COLO829 (cell line): ENCODE measurements around the gene NR5A1.

Experiments used
- DNase-seq: peaks from one replicate; pipeline ENCODE4 v3.0.0; 2012; ENCODE audit warnings: low spot score

Gene NR5A1

DNA sequence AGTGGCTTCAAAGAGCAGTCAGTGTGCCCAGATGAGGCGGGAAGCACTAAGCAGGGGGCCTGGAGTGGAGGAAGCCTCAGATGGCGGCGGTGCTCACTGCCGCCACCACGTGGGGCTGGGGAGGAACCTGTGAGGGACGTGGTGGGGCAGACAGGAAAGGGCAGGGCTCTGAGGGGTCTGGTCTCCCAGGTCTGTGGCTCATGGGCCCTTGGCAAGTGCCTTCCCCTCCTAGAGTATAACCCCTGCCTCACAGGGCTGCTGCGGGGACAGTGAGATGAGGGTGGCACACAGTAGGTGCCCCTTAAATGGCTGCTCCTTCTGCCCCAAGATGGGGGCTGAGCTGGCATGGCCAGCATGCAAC is 26.6 kb downstream of the NR5A1 start:
- peak; percentile 40 for DNase-seq

DNA sequence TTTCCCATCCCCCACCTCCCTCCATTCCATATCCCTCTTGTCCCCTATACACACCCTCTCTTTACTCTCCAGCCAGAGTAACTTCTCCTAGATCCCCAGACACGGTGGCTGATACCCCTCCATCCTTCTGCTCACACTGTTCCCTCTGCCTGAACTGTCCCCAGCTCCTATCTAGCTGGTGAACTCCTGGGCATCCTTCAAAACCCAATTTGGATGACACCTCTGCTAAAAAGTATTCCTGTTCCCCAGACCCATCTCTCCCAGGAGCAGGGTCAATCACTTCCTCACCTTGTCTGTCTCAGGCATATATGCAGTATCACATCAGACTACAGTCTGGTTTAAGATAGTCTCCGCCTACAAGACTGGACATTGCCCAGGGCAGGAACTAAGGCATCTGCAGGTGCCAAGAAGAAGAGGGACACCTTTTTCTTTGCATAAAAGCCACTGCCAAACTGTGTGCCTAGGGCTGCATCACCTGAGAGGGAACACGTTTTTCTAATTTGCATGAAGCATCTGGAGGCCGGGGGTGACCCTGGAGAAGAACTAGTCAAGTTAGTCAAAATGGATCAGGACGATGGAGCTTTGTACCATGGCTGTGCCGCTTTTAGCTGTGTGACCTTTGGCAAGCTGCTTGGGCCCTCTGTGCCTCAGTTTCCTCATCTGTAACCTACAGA is 27.1 kb downstream of the NR5A1 start:
- no peak for DNase-seq

DNA sequence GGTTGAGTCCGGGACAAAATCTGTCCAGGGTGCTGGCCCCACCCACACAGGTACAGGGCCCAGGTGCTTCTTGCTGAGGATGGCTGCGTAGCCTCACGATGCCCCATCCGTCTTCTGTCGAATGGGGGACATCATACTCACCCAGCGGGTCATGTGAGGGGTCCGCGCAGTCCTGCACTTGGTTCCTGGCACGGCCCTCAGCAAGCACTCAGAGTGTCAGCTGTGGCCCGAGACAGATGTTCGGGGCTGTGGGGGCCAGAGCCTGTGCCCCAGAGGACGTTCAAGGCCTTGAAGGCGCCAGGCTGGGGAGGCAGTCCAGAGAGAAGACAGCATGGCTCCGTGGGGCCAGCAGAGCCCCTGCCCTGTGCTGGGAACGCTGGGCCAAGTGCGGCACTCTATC is 27.8 kb downstream of the NR5A1 start:
- no peak for DNase-seq

DNA sequence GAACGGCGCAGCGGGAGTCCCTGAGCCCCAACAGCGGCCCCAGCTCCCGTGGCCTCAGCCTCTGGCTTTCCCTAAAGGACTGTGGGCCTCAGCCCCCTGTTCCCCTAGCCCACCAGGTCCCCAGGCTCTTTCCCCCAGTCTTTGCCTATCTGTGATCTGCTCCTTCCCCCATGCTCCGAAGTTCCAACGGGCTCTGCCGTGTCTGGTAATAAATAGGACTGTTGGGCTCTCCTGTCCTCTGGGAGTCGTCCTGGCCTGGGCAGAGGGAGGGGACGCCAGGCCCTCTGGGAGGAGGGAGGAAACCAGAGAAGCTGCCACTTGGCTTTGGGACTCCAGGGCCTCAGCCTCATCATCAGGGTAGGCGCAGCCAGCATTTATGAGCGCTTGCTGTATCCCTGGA is 28.8 kb downstream of the NR5A1 start:
- no peak for DNase-seq

DNA sequence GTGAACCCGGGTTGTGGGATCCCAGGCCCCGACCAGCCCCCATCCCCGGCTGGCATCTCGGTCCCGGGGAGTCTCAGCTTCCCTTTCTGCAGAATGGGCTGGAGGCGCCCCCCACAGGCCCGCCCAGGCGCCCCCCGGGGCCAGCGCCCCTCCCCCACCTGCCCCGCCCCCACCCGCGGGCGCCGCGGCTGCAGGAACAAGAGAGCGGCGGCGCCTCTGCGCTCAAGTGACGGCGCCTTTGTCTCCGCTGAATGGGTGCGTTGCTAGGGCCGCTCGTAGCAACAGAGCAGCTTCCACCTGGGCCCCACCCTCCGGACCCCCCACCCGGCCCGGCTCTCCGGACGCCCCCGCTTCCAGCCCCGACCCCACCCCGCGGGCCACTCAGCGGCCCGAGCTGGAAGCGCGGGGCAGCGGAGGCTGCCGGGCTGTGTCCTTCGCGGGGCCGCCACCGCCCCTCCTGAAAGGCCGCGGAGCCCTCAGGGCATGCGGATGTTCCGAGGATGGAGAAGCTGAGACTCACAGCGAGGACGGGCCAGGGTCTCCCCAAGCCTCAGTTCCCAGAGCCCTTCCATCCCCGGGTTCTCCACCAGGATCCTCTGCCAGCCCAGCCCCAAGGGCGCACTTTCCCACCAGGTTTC is 29.4 kb downstream of the NR5A1 start:
- no peak for DNase-seq

DNA sequence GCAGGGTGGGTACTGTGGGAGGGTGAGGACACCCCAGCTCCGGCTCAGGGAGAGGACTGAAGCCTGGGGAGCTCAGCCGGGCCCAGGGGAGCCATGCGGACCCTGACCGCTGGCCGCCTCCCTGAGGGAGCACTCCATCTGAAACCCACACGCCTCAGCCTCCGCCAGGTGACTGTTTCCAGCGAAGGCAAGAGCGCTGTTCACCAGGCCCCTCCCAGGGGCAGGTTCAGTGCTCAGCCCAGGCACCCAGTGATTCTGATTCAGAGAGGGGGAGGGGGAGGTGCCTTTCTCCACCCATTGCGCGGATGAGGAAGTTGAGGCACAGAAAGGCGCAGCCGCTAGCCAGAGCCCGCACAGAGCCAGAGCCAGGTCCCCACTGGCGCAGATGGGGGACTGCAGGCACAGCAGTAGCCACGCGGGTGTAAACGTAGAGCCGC is 30.0 kb downstream of the NR5A1 start:
- no peak for DNase-seq

DNA sequence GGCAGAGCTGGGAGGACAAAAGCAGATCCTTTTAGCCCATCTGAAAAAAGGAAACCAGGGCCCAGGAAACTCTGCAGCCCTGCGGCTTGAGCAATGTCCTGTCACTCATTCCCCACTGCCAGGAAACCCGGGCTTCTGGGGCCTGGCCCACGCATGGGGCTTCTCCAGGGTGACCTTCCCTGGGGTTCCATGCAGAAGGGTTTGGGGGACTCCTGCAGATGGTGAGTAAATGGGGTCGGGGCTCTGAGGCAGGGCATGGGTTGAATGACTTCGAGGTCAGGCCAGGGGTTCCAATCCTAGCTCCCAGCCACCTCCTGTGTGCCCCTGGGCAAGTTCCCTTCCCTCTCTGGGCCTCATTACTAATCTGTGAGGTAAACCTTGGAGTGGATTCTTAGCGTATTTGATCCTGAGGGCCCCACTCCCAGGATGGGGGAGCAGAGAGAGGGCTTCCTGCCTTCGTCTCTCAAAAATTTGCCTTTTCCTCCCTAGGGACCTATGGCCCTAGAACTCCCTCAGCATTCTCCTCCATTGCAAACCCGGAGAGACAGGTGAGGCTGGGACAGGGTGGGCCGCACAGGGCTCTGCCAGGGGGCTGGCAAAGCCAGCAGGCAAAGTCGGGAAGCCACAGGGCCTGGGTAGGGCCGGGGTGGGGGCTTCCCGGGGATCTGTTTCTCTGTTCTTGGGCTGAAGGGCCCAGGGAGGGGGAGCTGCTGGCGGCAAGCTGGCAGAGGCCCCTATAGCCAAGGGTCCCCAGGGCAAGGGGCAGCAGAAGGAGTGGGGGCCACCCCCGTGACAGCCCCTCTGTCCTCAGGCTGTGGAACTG is 31.1 kb downstream of the NR5A1 start:
- no peak for DNase-seq

DNA sequence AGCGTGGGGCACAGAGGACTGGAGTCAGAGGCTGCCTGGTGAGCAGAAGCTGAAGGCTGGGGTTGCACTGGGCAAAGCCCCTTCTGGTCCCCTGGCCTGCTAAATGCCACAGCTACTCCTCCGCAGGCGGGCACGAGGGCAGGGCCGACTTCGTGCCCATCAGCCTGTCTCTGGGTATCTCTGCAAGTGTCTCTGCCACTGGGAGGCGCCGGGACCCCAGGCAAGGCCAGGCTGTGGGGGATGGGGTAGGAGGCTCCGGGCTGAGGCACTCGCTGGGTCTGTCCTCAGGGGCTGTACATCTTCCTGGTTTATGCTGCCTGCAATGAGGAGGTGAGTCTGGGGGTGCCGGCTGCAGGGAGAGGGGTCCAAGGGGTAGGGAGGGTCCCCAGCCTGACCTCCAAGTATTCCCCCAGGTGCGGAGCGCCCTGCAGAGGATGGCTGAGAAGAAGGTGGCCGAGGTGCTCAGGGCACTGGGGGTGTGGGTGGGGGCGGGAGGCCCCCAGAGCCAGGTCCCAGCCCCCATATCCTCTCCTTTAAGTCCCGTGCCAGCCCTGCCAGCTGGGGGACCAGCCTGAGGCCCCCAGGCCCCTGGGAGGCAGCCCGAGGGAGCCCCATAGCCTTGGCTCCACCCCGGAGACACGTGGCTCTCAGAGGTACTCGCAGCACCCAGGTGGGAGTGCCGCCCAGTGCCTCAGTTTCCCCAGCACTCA is 31.9 kb downstream of the NR5A1 start:
- DNase-seq: no peak

DNA sequence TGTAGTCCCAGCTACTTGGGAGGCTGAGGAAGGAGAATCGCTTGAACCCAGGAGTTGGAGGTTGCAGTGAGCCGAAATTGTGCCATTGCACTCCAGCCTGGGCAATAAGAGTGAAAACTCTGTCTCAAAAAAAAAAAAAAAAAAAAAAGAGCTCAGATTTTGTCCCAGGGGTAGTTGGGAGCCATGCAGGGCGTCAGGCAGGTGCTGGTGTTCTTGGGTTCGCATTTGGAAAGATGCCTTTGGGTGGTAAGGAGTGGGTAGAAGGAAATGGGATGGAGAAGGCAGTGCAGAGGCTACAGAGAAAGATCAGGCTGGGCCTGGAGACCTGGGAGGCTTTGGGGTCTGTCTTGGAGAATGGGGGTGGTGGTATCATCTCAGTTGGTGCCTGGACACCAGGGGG is 33.0 kb downstream of the NR5A1 start:
- no peak for DNase-seq

DNA sequence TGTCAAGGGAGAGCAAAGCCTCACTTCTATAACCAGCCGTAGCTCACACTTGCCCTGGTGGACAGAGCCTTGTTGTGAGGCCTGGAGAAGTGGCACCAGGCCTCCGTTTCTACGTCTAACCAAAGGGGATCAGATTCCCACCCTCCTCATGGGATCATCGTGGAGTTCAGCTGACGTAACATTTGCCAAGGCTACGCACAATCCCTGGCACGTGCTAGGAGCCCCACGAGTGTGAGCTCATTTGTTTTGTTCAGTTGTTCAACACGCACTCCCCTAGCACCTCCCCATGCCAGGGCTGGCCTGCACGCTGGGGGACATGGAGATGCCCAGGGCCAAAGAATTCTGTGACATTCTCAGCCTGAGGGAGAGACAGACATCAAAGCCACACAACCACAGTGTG is 33.9 kb downstream of the NR5A1 start:
- DNase-seq: no peak

DNA sequence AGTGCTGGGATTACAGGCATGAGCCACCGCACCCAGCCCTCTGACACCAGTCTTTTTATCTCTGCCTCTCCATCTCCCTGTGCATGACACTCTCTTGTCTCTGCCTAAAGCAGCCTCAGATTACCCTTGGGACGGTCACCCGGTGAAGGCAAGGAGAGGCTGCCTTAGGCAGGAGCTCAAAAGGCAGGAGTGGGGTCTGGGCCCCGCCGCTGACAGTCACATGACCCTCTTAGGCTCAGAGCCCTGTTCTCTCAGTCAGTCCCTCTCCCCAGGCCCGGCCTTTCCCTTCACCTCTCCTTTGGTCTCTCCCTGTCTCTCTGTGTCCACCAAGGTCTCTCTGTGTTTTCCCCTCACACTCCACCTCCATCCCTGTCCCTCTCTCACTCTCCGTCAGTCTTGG is 34.4 kb downstream of the NR5A1 start:
- no peak for DNase-seq

DNA sequence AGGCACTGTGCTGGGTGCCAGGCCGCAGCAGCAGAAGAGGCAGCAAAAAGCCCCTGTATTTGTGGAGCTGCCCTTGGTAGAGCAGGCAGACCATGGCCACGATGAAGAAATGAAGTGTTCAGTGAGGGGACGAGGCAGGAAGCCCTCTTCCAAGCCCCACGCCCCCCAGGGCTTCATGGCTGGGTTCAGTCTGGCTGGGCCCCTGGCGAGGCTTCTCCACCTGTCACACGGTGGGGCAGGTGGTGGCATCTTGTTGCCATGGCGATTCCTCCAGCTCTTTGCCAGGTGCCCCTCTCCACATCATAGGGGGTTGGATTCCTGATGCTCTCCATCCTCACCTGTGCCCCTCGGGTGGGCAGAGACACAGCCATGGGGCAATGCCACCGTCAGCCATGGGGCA is 35.4 kb downstream of the NR5A1 start:
- DNase-seq: no peak

DNA sequence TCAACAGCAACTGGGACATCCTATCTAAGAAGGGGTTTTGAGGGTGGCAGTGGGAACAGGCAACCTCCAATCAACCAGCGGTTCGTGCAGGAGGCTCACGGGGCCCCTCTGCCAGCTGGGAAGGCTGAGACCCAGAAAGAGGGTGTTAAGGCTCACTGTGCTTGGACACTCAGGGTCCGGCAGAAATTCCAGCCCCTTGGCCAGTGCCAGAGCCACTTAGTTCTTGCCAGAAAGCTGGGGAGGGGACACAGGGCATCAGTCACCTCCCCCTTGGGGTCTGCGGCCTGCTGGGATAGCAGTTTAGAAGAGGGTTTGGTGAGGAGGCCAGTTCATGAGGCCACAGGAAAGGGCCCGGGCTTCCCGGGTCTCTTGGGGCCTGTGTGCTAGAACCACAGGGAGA is 36.5 kb downstream of the NR5A1 start:
- no peak for DNase-seq

DNA sequence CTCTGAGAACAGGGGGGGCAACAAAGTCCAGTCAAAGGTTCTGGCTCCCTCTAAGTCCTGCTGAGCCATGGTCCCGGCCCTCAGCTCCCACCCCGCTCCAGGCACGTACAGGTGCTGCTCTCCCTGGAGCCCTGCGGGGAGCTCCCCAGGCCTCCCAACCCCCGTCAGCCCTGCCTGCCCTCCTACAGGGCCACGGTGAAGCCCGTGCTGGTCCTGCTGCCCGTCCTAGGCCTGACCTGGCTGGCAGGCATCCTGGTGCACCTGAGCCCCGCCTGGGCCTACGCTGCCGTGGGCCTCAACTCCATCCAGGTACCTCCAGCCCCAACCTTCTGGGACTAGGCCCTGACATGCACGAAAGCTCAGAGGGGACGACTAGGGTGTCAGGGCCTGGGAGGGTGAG is 36.9 kb downstream of the NR5A1 start:
- no peak for DNase-seq

DNA sequence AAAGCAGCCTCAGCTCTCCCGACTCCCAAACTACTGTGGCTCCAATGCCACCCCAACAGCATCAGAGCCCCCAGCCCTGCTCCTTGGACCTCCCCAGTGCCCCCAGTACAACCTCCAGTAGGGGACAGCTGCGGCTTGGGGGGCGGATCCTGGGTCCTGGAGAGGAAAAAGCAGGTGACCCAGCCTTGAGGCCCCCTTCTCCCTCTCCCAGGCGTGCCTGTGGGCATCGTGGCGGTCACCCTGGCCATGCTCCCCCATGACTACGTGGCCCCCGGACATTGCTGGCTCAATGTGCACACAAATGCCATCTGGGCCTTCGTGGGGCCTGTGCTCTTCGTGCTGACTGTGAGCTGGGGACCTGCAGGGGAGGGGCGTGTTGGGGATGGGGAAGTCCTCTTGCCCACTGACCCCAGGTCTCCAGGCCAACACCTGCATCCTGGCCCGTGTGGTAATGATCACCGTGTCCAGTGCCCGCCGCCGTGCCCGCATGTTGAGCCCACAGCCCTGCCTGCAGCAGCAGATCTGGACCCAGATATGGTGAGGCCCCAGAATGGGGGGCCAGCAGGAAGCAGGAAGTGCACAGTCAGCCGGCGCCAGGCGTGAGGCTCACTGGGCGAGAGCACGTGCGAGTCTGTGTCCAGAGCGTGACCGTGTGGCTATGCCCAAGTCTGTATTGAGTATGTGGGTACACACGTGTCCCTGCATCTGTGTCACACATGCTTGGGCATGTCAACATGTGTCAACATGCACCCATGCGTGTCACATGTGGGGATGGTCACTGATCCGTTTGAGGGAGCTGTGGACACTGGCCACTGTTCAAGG is 38.0 kb downstream of the NR5A1 start:
- DNase-seq: no peak

DNA sequence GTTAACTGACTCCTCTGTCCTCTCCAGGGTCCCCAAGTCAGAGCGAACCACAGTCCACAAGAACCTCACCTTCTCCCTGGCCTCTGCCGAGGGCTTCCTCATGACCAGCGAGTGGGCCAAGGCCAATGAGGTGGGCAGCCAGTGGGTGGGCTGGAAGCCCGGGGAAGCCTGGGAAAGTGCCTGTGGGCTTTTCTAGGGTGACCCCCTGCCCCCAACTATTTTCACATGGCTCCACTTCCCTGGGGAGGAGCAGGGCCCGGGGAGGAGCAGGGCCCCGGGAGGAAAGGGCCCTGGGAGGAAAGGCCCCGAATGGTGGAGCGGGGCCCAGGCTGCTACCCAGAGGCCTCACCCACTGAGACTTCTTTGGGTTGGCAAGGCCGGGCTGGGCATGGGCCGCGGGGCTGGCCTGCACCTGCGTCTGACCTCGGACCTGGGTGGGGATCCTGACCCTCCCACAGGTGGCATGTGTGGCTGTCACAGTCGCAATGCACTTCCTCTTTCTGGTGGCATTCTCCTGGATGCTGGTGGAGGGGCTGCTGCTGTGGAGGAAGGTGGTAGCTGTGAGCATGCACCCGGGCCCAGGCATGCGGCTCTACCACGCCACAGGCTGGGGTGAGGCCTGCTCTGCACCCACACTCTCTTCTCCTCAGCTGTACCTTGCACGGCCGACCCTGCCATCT is 39.0 kb downstream of the NR5A1 start:
- DNase-seq: no peak

DNA sequence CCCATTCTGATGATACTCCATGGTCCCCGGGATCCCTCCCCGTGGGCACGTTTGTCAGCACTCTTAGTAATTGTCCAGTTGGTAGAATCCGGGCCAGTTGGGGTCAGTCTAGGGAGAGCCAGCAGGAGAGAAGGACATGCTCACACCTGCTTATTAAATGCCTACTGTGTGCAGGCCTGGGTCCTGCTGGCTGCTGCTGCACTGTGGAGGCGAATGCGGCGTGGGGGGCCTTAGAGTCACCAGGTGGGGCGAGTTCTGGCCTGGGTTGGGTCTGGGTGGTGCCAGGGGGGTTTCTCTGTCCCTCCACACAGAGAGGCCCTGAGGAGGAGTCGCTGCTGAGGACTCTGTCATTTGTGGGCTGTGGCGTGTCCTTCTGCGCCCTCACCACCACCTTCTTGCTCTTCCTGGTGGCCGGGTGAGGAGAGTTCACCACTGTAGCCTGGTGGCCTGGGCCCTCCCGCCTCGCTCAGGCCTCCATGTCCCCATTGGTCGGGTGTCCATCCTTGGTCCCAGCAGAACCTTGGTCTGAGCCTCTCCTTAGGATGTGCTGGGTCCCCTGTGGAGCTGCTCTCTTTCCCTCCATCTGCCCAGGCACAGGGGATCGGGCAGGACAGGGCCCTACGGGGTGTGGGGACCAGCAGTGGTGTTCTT is 39.7 kb downstream of the NR5A1 start:
- no peak for DNase-seq

DNA sequence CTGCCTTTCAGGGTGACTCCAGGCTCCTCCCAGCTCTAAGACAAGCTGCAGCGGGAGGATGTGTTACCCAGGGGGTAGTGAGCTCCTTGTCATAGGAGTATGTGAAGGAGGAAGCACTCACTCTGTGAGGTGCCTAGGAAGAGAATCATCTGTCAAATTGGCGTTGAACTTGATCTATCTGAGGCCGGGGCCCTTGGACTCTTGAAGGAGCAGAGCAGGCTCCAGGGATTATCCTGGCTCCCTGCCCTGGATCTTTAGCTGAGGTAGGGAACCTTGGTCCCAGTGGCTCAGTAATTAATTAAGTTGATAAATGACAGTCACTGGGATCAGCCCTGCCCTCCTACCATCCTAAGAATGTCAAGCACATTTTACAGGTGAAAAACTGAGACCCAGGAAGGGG is 41.5 kb downstream of the NR5A1 start:
- DNase-seq: no peak

DNA sequence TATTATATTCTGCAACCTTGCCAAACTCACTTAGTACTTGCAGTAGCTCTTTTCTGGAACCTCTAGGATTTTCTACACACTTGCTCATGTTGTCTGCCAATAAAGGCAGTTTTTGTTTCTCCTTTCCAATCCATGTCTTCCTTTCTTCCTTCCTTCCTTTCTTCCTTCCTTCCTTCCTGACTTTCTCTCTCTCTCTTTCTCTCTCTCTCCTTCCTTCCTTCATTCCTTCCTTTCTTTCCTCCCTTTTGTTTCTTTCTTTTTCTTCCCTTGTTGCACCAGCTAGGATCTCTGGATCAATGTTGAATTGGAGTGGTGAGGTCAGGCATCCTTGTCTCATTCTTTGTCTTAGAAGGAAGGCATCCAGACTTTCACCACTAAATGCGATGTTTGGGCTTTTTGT is 44.5 kb downstream of the NR5A1 start:
- DNase-seq: no peak

DNA sequence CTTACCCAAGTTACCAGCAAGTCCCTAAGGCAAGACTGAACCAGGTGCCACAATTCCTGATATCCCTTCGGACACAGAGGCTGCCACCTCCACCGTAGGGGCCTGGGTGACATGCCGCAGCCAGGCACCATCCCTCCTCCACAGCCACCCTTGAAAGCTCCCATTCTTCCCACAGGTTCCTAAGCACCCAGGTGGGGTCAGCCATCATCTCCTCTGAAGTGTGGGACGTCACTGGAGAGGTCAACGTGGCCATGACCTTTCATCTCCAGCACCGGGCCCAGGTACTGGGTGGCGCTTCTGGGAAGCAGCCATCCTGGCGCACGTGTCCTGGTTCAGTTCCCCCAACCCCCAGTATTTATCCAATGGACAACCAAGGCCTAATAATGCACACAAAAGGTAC is 48.8 kb downstream of the NR5A1 start:
- DNase-seq: no peak
